GM21786 (cell line): Measurements from ENCODE around the gene MSMP.

ENCODE experiments used
- ATAC-seq: cut with Tn5 transposase; IDR thresholded peaks from one replicate; pipeline ENCODE4 v1.9.1; 2021; ENCODE audit not compliant: unreplicated experiment

The MSMP gene, protein sequence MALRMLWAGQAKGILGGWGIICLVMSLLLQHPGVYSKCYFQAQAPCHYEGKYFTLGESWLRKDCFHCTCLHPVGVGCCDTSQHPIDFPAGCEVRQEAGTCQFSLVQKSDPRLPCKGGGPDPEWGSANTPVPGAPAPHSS

DNA sequence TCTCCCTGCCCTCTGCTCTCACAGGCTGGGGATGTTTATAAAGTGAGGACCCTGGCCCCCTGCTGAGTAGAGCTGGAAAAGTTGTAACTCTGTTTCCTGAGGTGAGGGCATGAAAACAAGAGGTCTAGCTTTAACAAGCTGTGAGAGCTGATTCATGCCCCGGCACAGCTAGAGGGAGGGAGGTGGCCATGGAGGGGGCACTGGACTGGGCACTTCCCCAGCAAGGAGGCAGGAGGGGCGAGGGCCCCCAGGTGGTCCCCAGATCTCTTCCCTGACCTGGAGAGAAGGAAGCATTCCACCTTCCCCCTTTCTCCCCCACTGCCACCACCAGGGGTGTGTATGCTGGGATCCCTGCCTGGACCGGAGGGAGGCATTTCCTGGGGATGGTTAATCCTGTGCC, at the start of gene MSMP:
TSS of gene MSMP (minus strand) at position 13 of the 400 bp plus-strand sequence. CDS start 147 bp downstream, outside the sequence.
- no peak for ATAC-seq

DNA sequence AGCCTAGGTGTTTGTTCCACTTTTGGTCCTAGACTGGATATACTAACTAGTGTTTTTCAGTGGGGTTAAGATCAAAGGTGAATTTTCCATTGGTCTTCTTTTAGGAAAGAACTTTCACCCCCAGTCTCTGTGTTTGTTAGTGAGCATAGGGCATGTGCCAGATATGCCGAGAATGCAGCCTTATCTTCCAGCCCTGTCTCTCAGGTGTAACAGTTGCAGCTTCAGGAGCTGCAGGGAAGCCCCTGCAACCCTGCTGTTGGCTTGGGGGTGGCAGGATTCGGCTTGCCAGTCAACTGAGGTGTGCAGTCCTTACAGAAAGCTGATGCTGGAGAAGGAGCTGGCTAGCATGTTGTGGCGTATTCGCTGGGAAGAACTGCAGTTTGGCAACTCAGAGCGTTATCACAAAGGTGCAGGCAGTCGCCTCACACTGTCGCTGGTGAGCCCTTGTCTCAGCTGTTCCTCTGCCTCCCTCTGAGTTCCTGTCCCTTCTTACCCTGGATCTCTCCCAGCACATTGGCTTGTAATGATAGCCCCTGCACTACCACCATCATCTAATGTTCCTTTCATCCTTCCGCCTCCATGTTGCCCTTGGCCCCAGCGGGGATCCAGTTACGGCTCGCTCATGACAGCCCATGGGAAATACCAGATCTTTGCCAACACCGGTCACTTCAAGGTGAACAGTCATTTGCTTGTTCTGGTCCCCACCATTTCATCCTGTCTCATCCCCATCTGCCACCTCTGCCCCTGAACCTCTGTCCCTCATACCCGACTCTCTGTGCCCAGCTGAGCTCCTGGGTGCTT, 47.5 kb upstream of the MSMP start:
- ATAC-seq, result no peak

DNA sequence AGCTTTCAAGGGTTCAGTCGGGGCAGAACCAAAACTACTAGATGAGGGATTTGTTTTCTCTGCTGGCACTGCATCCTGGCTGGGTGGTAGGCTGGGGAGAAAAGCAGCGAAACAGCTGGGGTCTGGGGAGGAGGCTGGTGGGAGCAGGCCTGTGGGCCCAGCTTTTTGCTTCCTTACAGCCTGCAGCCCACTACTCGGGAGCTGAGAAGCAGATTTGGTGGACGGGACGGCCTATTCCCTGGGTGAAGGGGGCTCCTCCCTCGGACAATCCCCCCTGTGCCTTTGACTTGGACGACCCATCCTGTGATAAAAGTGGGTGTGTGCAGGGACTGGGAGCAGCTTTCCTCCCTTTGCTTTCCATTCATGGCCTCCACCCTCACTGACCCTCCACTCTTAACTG, 46.5 kb upstream of the MSMP start:
- no peak for ATAC-seq

DNA sequence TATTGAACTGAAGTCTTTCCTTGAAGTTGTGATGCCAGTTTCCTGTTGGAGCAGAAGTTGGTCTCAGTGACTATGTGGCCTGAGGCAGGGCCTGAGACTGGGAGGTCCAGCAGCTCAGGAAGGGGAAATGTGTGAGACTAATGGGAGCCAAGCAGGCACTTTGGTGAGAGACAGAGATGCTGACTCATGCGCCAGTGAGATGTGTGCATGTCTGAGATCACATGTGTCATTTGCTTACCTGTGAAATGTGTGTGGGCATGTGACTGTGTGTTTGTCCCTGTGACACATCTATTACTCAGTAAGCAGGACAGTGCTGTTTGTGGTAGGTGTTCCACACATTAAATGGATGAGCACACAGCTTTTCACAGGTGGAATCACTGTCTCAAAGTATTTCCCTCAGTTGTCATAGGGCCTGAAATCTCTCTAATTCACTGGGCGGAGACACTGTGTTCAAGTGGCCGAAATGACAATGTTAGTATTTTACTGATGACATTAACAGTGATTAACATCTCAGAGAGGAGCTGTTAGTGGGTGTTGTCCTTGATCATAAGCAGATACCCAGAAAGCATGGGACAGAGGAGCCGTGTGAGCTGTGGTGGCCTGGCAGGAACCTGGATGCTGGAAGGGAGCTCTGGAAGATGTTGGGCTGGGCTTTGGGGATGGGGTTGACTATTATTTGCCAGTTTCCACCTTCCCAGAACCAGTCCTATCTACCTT, 44.7 kb upstream of the MSMP start:
- no peak for ATAC-seq

DNA sequence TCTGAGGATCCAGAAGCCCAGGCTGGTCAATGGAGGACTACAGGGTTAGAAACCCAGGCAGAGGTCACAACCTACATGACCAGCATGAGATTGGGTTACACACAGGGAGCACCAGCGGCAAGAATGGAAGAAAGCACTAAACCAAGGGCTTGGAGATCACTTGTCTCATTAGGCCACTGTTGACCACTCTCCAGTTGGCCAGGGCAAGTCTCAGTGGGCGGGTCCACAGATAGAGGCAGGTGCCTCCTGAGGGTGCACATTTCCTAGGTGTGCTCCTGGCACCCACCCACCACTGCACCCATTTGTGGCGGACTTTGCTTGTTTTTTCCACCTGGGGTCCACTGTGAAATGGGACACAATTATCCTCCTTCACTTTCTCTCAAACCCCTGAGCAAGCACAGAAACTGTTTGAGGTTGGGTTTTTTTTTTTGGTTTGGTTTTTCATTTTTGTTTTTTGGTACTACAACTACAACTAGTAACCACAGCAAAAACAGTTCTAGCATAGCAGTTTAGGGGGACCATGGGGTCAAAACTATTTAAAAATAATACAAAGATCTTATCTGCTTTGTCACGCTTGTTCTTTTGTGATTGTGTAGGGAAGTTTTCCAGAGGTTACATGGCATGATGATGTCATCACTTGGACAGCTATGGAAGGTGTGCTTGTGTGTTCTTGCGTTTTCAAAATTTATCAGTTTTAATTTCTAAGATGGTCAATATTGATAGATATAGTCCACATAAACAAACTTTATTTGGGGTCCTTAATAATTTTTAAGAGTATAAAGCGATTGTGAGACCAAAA, 43.4 kb upstream of the MSMP start:
- ATAC-seq, result no peak

DNA sequence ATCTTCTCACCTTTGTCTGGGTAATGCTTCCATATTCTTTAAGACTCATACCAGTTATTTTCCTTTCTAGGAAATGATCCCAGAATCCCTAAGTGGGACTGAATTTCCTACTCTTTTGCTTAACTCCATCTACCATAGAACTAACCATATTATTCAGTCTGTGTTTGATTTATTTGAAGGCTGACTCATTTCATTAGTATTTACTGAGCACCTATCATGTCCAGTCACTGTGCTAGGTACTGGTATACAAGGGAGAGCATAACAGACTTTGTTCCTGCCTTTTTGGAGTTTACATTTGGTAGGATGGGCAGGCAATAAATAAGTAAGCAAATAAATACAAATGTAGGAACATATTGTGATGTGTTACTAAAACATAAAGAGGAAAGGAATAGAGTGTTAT, 41.6 kb upstream of the MSMP start:
- no peak for ATAC-seq

DNA sequence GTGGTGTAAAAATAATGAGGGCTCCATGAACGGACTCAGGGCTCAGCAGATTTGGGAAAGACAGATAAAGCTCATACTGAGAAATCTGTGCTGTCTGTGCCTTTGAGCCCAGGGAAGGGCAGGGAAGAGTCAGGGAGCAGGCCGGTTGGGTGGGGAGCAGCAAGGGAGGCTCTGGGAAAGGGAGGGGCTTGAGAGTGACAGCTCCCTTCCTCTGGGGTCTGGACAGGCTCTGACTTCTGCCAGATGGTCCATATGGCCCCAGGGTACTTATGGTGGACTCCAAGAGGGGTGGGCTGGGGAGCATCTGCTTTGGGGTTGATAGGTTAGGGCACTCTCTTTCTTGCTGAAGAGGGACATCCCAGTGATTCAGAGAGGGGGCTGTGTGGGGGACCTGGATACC, 39.4 kb upstream of the MSMP start:
- no peak for ATAC-seq

DNA sequence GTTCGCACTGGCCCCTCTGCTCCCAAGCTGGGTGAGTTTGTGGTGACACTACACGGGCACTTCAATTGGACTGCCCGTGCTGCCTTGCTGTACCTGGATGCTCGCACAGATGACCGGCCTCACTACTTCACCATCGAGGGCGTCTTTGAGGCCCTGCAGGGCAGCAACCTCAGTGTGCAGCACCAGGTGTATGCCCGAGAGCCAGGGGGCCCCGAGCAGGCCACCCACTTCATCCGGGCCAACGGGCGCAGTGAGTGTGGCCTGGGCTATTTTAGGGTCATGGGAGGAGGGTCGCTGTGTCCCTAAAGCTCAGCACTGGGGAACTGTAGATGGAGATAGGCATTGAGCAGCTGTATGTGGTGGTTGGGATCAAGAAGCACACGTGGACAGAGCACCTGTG, 38.8 kb upstream of the MSMP start:
- ATAC-seq, result no peak

DNA sequence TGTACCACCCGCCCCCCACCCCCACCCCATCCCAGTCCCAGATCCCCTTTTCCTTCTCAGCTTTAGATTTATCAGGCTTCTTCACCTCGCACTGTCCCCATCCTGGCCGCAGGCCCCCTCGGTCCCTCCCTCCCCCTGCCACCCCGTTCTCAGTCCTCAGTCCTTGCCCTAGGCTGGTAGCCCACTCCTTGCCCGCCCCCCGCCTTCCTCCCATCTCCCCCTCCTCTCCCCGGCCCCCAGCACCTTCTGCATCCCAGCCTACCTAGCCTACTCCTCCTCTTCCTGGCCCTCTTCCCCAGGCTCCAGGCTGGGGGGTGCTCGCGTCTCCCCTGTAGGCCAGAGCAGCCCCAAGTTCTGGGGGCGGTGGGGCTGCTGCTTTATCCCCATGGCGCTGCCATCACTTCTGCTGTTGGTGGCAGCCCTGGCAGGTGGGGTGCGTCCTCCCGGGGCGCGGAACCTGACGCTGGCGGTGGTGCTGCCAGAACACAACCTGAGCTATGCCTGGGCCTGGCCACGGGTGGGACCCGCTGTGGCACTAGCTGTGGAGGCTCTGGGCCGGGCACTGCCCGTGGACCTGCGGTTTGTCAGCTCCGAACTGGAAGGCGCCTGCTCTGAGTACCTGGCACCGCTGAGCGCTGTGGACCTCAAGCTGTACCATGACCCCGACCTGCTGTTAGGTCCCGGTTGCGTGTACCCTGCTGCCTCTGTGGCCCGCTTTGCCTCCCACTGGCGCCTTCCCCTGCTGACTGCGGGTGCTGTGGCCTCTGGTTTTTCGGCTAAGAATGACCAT, 38.1 kb upstream of the MSMP start:
- no peak for ATAC-seq

DNA sequence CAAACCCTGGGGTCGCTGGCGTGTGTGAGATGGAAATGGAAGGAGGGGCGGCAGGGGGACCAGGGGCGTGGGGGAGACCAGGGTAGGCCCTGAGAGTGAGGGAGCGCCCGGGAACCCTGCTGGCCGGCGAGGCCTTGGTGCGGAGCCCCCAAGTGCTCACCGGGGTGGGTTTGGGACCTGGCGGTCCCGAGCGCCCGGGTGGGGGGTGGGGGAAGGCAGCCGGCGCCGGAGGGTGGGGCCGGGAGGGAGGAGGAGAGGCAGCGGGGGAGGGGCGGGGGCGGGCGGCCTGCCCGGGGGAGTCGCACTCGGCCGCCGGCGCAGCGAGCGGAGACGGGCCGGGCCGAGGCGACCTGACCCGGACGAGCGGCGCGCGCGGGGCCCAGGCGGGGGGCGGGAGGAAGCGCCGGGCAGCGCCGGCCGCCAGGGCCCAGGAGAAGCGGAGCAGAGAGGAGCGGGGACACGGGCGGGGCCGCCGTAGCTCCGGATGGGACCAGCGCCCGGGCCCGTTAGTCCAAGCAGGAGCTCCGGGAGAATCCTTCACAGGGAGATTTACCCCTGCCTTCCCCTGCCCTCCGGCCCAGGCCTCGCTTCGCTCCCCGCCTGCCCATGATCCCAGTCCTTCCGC, 37.3 kb upstream of the MSMP start, which contains the start of gene NPR2:
TSS of gene NPR2 (plus strand) at position 295 of the 625 bp plus-strand sequence. CDS start 818 bp downstream, outside the sequence.
- ATAC-seq, result no peak

DNA sequence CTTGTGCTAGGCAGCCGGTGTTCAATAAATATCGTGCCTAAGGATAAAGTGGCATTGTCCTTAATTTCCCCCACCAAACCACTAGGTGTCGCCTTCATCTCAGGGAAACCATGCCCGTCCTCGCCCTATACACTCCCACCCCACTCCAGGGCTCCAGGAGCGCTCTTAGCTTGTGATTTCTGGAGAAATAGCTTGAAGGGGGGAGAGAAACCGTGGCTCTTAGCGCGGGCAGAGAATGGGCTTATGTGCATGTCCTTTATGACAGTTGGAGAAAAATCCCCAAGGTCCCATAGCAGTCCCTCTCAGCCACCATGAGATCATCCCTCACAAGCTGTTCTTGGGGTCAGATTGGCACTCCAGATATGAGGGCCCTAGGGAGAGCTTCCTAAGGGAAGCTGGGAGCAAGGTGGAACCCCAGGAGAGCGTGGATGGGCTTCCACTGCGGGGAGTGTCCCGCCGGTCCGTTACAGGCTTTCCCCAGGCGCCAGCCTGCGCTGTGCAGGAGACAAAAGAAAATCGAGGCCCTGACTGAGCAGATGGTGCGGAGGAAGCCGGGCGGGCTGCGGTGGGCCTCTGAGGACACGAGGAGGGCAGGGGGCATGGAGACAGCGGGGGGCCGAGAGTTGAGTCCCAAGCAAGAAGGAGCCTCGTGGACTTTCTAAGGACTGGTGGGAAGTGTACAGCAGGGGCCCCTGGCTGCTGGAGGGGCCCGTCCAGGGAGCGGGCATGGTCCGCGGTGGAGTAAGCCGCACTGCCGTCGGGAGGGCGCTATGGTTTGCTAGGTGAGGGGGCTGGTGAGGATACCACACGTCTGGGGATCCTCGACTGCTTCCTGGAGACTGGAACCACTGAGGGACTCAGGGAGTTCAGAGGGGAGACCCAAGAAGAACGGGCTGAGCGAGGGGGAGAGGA, 36.6 kb upstream of the MSMP start:
- ATAC-seq, result no peak

DNA sequence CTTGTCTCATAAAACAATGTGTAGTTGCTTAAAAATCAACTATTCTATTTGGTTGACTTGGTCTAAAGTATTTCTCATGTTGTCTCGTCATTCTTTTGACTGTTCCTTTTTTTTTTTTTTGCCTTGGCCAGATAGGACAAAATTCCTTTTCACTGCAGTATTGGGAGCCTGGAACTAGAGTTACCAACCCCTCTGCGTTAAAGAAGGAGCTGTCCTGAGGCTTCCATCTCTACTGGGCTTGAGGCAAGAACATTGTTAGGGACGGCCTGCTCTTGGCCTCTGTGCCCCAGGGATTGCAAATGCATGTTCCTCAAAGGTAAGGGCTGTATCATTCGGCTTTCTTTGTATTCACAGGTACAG, 35.9 kb upstream of the MSMP start:
- no peak for ATAC-seq

DNA sequence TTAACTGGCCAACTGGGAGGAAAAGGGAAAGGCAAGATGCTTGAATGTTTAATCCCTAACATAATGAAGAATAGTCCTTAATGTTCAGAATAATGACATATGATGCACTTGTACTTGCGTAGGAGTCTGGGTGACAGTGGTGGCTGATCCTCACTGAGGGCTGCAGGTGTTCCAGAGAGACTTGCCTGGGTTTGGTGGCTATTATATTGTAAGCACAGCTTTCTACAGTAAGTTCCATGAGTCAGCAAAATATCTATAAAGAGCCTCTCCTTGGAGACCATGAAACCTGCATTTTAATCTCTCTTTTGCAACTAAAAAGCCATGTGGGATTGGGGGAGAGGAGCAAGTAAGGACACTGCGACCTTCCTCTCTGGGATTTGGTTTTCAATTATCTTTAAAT, 35.5 kb upstream of the MSMP start:
- no peak for ATAC-seq

DNA sequence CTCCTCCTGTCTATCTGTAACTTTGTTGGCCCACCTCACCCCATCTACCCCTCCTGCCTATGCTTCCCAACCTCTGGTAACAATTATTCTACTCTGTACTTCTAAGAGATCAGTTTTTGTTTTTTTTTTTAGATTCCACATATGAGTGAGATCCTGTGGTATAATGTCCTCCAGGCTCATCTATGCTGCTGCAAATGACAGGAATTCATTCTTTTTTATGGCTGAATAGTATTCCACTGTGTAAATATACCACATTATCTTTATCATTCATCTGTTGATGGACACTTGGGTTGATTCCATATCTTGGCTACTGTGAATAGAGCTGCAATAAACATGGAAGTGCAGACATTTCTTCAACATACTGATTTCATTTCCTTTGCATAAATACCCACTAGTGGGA, 29.3 kb upstream of the MSMP start:
- ATAC-seq, result no peak

DNA sequence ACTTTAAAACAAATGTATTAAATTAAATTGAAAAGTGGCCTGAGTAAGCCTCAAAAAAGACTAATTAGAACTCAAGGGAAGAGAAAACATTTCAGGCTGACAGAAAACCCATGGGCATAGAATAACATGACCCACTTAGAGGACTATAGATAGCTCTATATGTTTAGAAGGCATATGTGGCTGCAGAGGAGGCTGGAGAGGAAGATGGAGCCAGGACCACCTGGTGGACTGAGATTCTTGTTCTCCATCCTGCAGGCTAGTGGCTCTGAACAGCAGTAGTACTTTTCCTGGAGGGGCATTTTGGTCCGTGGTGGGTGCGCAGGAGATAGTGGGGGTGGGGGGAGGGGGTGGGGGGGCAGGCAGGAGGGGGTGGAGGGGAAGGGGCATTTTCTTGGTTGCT, 27.0 kb upstream of the MSMP start:
- ATAC-seq, result no peak

DNA sequence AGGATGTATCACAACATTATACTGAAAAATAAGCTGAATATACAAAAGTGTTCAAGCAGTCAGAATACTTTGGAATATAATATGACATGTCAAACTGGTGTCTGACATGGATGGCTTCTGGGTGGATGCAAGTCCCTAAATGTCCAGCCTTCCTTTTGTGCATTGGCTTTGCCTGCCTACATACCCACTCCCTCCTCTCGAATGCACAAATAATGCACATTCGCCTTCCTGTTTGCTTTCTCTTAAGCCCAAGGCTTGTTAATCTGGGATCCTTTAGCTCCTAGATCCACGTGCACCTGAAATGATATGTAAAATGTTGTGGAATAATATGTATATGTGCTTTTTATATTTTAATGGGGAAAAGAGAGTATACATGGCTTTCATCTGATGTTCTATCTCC, 24.4 kb upstream of the MSMP start:
- no peak for ATAC-seq

DNA sequence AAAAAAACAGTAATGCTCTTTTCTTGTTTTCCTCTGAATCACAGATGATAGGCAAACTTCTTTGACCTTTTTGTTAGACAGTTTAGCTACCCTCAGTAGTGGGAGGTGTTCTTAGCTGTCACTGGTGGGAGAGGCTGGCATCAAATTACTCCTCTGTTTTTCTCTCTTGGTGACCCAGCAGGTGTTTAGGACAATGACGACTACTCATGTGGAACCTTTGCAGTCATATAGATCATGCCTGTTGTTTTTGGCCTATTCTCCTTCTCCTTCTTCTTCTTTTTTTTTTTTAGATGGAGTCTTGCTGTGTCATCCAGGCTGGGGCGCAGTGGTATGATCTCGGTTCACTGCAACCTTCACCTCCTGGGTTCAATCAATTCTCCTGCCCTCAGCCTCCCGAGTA, 21.9 kb upstream of the MSMP start:
- ATAC-seq, result no peak

DNA sequence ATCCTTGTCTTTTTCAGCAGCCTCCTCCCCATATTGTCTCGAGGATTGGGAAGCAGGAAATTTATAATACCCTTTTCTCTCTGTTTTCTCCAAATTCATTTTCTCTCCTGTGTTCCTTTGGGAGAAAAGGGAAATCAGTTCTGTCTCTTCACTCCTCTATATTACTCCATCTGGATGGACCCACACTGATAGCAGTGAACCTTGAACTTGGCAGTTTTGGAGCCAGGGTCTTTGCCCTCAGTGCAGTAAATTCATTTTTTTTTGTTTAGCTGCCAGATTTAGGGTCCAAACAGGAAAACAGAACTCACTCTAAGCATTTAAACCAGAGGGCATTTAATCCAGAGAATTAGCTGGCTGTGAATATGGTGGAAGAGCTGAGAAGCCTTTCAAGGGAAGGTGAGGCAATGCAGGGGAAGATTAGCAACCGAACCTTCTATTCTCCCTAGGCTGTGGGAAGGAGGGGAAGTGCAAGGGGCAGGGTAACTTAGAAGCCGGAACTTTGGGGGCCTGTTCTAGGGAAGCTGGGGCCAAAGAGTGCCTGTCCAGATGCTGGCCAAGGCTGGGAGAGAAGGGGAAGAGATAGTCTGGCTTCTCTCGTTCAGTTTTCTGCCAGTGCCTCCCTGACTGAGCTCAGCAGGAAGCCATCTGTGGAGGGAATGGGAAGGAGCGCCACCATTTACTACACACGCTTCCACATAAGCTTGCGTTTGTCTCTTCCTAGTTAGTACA, 21.0 kb upstream of the MSMP start:
- no peak for ATAC-seq
